ENCODE results near the gene GRM8.

DNA sequence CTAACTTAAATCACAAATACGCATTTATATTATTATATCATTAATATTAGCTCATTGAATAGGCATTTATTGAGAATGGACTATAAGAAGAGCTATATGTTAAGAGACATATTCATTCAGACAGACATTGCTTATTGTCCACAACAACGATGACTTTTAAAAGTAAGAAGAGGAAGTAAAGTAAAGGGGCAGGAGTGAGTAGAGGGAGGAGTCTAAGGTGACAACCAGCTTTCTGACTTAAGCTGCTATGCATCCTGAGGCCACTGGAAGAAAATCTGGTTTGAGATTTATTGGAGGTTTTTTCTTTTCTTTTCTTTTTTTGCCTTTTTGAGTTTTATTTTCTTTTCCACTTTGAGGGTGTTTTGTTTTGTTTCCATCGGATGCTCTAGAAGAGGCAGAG lies 723.5 kb downstream of the GRM8 start:
- no peak for TF ChIP-seq BHLHE40 (IDR thresholded peaks at IDR 0.05; ENCODE audit: borderline replicate concordance)
- TF ChIP-seq, protein P1, sequence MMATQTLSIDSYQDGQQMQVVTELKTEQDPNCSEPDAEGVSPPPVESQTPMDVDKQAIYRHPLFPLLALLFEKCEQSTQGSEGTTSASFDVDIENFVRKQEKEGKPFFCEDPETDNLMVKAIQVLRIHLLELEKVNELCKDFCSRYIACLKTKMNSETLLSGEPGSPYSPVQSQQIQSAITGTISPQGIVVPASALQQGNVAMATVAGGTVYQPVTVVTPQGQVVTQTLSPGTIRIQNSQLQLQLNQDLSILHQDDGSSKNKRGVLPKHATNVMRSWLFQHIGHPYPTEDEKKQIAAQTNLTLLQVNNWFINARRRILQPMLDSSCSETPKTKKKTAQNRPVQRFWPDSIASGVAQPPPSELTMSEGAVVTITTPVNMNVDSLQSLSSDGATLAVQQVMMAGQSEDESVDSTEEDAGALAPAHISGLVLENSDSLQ (IDR thresholded peaks at IDR 0.05) = no peak
- TF ChIP-seq SP1 (IDR thresholded peaks at IDR 0.05) = no peak
- TF ChIP-seq ELF4 (IDR thresholded peaks at IDR 0.05) = no peak
- no peak for TF ChIP-seq HDGF (IDR thresholded peaks at IDR 0.05; ENCODE audit: borderline replicate concordance)

Measured in HEK293T (cell line).